ENCODE data around the gene BICD1.

Gene BICD1

DNA sequence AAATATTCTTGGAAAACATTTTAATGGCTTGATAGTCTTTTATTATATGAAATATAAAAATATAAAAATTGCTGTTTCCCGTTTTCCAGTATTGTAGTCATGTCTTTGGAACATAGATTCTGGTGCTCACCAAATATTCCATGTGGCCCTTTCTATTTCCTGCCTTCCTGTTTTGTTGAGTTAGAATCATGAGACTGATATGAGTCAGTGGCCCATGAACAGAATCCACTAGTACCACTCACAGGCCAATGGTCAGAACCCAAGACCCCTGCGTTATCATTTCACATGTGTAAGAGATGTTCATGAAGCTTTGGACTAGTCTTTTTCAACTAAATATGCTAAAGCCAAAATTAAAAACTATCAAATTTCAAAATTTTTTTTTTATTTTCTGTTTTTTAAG is 56.9 kb downstream of the BICD1 start:
- H3K4me3 ChIP-seq (ENCODE audit: low read depth, low read length): no peak overlapping the region
- no peak for TF ChIP-seq CTCF (conservative IDR thresholded peaks at IDR 0.05; ENCODE audit: low read depth, low read length)
- DNase-seq (ENCODE audit: low read depth): peak; percentile 67

DNA sequence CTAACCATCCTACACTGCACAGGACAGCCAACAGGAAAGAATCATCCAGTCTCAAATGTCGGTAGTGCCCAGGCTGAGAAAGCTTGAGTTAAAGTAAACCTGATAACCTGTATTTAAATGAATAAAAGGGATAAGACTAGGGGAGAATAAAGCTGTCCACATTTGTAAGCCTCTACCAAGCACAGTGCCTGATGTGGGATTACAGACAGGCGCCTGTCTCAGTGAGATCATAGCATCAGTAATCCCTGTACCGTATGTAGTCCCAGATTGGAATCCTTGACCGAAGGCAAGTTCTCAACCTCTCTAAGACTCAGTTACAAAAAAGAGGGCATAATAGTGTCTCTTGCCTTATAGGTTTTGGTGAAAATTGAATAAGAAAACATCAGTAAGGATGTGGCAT is 59.9 kb downstream of the BICD1 start:
- DNase-seq (ENCODE audit: low read depth): no peak
- TF ChIP-seq CTCF (conservative IDR thresholded peaks at IDR 0.05; ENCODE audit: low read depth, low read length): no peak

DNA sequence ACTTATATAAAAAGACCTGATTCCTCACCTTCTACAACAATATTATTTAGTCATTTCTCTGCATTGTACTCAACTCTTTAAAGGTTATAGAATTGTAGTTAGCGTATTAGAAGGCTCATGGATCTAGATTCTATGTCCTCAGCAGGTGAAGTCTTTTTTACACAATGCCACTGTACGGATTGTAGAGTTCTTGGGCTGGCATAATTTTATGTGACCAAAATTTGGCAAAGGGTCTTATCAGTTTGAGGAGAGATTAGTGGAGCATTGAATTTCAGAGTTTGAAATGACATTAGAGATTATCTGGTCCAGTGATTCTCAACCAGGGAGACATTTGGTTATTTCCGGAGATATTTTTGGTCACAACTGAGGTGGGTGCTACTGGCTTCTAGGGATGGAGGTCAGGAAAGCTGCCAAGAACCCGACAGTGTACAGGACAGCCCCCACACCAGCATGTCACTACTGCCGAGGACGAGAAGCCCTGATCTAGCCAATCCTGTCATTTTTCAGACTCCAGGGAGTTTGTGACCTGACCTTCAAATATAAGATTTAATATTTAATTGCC is 63.9 kb downstream of the BICD1 start:
- no peak for TF ChIP-seq CTCF (conservative IDR thresholded peaks at IDR 0.05; ENCODE audit: low read depth, low read length)

More for the DNA sequence above, 59.9 kb downstream of the BICD1 start:
- no peak overlapping the region for H3K4me3 ChIP-seq (ENCODE audit: low read depth, low read length)

GRCh38 chr12:32171211-32171610 is 64.6 kb downstream of the BICD1 start:
- TF ChIP-seq CTCF (conservative IDR thresholded peaks at IDR 0.05; ENCODE audit: low read depth, low read length): no peak
- DNase-seq (ENCODE audit: low read depth): no peak
- H3K4me3 ChIP-seq (ENCODE audit: low read depth, low read length): no peak overlapping the region

More for the DNA sequence above, 63.9 kb downstream of the BICD1 start:
- H3K4me3 ChIP-seq (ENCODE audit: low read depth, low read length): no peak overlapping the region
- DNase-seq (ENCODE audit: low read depth): no peak

- no peak for TF ChIP-seq CTCF (conservative IDR thresholded peaks at IDR 0.05; ENCODE audit: low read depth, low read length)
- no peak for DNase-seq (ENCODE audit: low read depth)
- H3K4me3 ChIP-seq (ENCODE audit: low read depth, low read length): no peak overlapping the region
Observed at GRCh38 chr12:32176606-32177005, 70.0 kb downstream of the BICD1 start.

GRCh38 chr12:32178341-32179010 is 71.8 kb downstream of the BICD1 start:
- DNase-seq (ENCODE audit: low read depth): no peak
- TF ChIP-seq CTCF (conservative IDR thresholded peaks at IDR 0.05; ENCODE audit: low read depth, low read length): no peak
- no peak overlapping the region for H3K4me3 ChIP-seq (ENCODE audit: low read depth, low read length)

DNA sequence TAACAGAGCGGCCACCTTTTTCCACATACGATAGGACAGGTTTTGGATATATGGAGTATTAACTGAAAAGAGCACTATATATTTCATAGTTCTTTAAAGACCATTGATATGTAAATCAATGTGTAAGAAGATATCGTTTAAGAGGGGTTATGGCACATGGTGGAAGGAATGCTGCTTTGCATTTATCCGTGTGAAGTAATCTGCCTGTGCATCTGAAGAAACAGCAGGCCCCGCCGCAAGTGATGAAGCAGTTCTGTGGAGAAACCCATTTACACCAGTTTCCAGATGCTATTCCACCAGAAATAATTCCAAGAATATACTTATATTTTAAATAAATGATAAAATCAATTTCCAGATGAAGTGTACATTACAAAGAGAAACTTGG is 72.4 kb downstream of the BICD1 start:
- H3K4me3 ChIP-seq (ENCODE audit: low read depth, low read length): no peak overlapping the region
- DNase-seq (ENCODE audit: low read depth): no peak
- no peak for TF ChIP-seq CTCF (conservative IDR thresholded peaks at IDR 0.05; ENCODE audit: low read depth, low read length)

All from choroid plexus epithelial cell (primary cell).